HCT116 (cell line): Measurements from ENCODE around the gene CDH24. TPM values are rescaled to one million over a fixed set of nuclear protein-coding genes. Genes with fewer than 3 reads are reported as not detected.

Experiments used
- ATAC-seq: fragments of 200-7000 bp; cut with Tn5 transposase; 2 replicates; pipeline ENCODE4 v1.9.1; 2020; ENCODE audit warnings: mild to moderate bottlenecking, moderate library complexity
- BruUV-seq: library from RNA; stranded (reverse); fragments of 400-500 nt; replicated peaks from 2 replicates; lab custom pipeline; 2021; lab: Mats Ljungman, UMichigan
- CTCF ChIA-PET: fragments of 300-600 bp; sonication (Branson Sonifier 250); formaldehyde crosslinking; loops from one replicate; lab custom pipeline; 2021; ENCODE audit warnings: antibody characterized with exemption; lab: Charles Lee
- POLR2A ChIA-PET: fragments of 300-600, 350-600 bp; sonication (Branson Sonifier 250); formaldehyde crosslinking; loops from one replicate; lab custom pipeline; 2021; ENCODE audit warnings: antibody characterized with exemption; lab: Charles Lee
- RAD21 ChIA-PET, 2 experiments: fragments of 300-600 bp; sonication (Branson Sonifier 250); formaldehyde crosslinking; loops; one replicate each; lab custom pipeline; 2023; ENCODE audit warnings: low total read pairs in 2 of 2; ENCODE audit not compliant: uncharacterized antibody in 2 of 2, unreplicated experiment in 2 of 2, low non-redundant PET in 1 of 2; lab: Charles Lee
- DNase-seq: peaks from one replicate; pipeline ENCODE4 v3.0.0-alpha.2; 2010; ENCODE audit warnings: low read depth, low spot score
- H2AFZ ChIP-seq: fragments of 200-600 bp; shearing (Covaris generic), sonication (generic); 2 replicates; pipeline ENCODE4 v1.6.1; 2017; ENCODE audit warnings: low read depth, mixed run types, mixed read lengths, antibody characterized with exemption, low read length; ENCODE audit not compliant: poor library complexity, severe bottlenecking
- H3K27ac ChIP-seq: 2 replicates; pipeline ENCODE4 v1.5.1; 2012; ENCODE audit warnings: low read depth, low read length
- H3K27me3 ChIP-seq: fragments of 200-600 bp; sonication (generic); 2 replicates; pipeline ENCODE4 v1.6.1; 2016; ENCODE audit warnings: mixed run types, low read length, mixed read lengths; ENCODE audit not compliant: insufficient read depth
- H3K36me3 ChIP-seq, 2 experiments: fragments of 200-500 bp in 1 of 2; fragments of 200-600 bp in 1 of 2; sonication (Bioruptor generic) in 1 of 2; sonication (generic) in 1 of 2; 2 replicates each; pipeline versions ENCODE4 v1.5.1 to v1.6.1; 2014 to 2016; ENCODE audit warnings: low read length in 2 of 2, inconsistent platforms in 1 of 2, mixed read lengths in 1 of 2, mixed run types in 1 of 2; ENCODE audit not compliant: insufficient read depth in 2 of 2, control insufficient read depth in 1 of 2
- H3K4me1 ChIP-seq, 2 experiments: fragments of 200-600 bp in 1 of 2; sonication (generic) in 1 of 2; 2 replicates each; pipeline versions ENCODE4 v1.5.1 to v1.6.1; 2012 to 2017; ENCODE audit warnings: low read length in 2 of 2, inconsistent platforms in 1 of 2, mild to moderate bottlenecking in 1 of 2, mixed read lengths in 1 of 2, mixed run types in 1 of 2, moderate library complexity in 1 of 2; ENCODE audit not compliant: insufficient read depth in 2 of 2, control insufficient read depth in 1 of 2
- H3K4me2 ChIP-seq: fragments of 200-600 bp; sonication (generic); 2 replicates; pipeline ENCODE4 v1.6.1; 2017; ENCODE audit warnings: mixed run types, low read length, mixed read lengths
- H3K4me3 ChIP-seq, 2 experiments: fragments of 200-600 bp in 1 of 2; sonication (generic) in 1 of 2; replicated peaks in 1 of 2; 2 replicates each; pipeline ENCODE4 v1.5.1; 2011 to 2016; ENCODE audit warnings: low read length in 2 of 2, control low read depth in 1 of 2, low read depth in 1 of 2, mild to moderate bottlenecking in 1 of 2, mixed read lengths in 1 of 2, mixed run types in 1 of 2
- H3K79me2 ChIP-seq: fragments of 200-600 bp; sonication (generic); 2 replicates; pipeline ENCODE4 v1.6.1; 2017; ENCODE audit warnings: mild to moderate bottlenecking, mixed run types, low read length, moderate library complexity, mixed read lengths; ENCODE audit not compliant: insufficient read depth
- H3K9ac ChIP-seq: fragments of 200-600 bp; sonication (generic); 2 replicates; pipeline ENCODE4 v1.6.1; 2016; ENCODE audit warnings: low read length, mixed read lengths
- H3K9me2 ChIP-seq: fragments of 200-600 bp; sonication (generic), shearing (Covaris generic); 2 replicates; pipeline ENCODE4 v1.6.1; 2017; ENCODE audit warnings: mixed run types, mild to moderate bottlenecking, moderate library complexity; ENCODE audit not compliant: insufficient read depth
- H3K9me3 ChIP-seq, 2 experiments: fragments of 200-500 bp in 1 of 2; fragments of 200-600 bp in 1 of 2; sonication (Bioruptor generic) in 1 of 2; sonication (generic) in 1 of 2; 2 replicates each; pipeline ENCODE4 v1.6.1; 2014 to 2017; ENCODE audit warnings: low read length in 2 of 2, mixed read lengths in 2 of 2, inconsistent platforms in 1 of 2, low read depth in 1 of 2, mild to moderate bottlenecking in 1 of 2, mixed run types in 1 of 2, moderate library complexity in 1 of 2; ENCODE audit not compliant: control insufficient read depth in 1 of 2, insufficient read depth in 1 of 2
- H4K20me1 ChIP-seq: fragments of 200-600 bp; sonication (generic), shearing (Covaris generic); 2 replicates; pipeline ENCODE4 v1.6.1; 2017; ENCODE audit warnings: mixed run types, mild to moderate bottlenecking, moderate library complexity; ENCODE audit not compliant: insufficient read depth
- CBX3 ChIP-seq: IDR thresholded peaks from 2 replicates; pipeline ENCODE4 v1.6.1; 2012; ENCODE audit warnings: low read depth
- CEBPB ChIP-seq: IDR thresholded peaks from 2 replicates; pipeline ENCODE4 v1.6.1; 2012; ENCODE audit warnings: low read depth
- EZH2 ChIP-seq: fragments of 200-600 bp; sonication (generic); IDR thresholded peaks from 2 replicates; pipeline ENCODE4 v1.6.1; 2017; ENCODE audit warnings: antibody characterized with exemption, mixed run types
- JUND ChIP-seq: IDR thresholded peaks from 2 replicates; pipeline ENCODE4 v1.6.1; 2012
- POLR2A ChIP-seq: IDR thresholded peaks from 2 replicates; pipeline ENCODE4 v1.7.0; 2011; ENCODE audit warnings: borderline replicate concordance; ENCODE audit not compliant: insufficient read depth, insufficient read length; ENCODE audit errors: extremely low read depth
- SIN3A ChIP-seq: IDR thresholded peaks from 2 replicates; pipeline ENCODE4 v1.6.1; 2012; ENCODE audit warnings: low read depth
- SP1 ChIP-seq: IDR thresholded peaks from 2 replicates; pipeline ENCODE4 v1.6.1; 2012; ENCODE audit warnings: low read depth
- SRF ChIP-seq: IDR thresholded peaks from 2 replicates; pipeline ENCODE4 v1.6.1; 2012; ENCODE audit warnings: low read depth
- YY1 ChIP-seq: IDR thresholded peaks from 2 replicates; pipeline ENCODE4 v1.6.1; 2011; ENCODE audit warnings: low read length, low read depth, moderate library complexity, mild to moderate bottlenecking; ENCODE audit not compliant: insufficient replicate concordance; ENCODE audit errors: extremely low read depth
- ZNF274 ChIP-seq: fragments of 200-500 bp; sonication (Bioruptor generic); IDR thresholded peaks from 2 replicates; pipeline ENCODE4 v1.6.1; 2014; ENCODE audit warnings: mild to moderate bottlenecking, low read depth, low read length, inconsistent platforms
- intact Hi-C: fragments of 100-400 bp; cut with micrococcal nuclease; formaldehyde crosslinking; loops from 2 replicates; pipeline ENCODE4 v1.10.0; 2022
- total RNA-seq: library from RNA; stranded (reverse); gene quantifications from one replicate; pipeline ENCODE4 v1.2.1, GENCODE V29; 2021; ENCODE audit not compliant: unreplicated experiment
- TF ChIP-seq, protein P1 (sequence below), 3 experiments: fragments of 200-600 bp in 1 of 3; sonication (generic) in 1 of 3; IDR thresholded peaks in 2 of 3; conservative IDR thresholded peaks in 1 of 3; 2 replicates each; pipeline ENCODE4 v1.5.1; 2012 to 2017; ENCODE audit warnings: low read depth in 2 of 3, low read length in 2 of 3, antibody characterized with exemption in 1 of 3, borderline replicate concordance in 1 of 3, control low read depth in 1 of 3, mild to moderate bottlenecking in 1 of 3, mixed read lengths in 1 of 3, mixed run types in 1 of 3, moderate library complexity in 1 of 3; ENCODE audit not compliant: insufficient read depth in 1 of 3

CDH24 gene
- total RNA-seq, 1 experiment from 2014 or later = 19.3 TPM

DNA sequence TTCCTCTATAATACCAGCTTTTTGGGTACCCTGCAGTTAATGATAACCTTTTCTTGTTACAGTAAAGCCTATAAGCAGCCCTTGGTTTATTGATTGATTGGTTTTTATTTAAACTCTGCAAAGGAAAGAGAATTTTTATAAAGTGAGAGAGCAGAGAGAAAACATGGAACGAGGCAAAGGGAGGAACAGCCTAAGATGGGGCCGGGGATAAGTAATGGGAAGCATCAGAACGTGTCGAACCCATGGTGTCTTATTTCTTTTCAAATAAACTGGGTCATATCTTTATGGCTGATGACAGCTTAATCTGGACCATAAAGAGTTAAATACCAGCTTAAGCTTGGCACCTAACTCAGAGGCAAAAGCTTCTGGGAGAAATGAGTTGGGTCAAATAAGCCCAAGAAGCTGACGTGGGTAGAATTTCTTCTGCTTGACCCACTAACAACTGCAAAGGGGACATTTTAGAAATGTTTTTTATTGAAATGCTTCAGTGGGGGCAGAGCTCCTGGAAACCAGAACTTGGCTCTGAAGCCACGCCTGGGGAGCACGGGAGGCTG, 35.4 kb downstream of the CDH24 start:
- Histone ChIP-seq H3K9ac (no peak overlapping the region), H3K79me2 (no peaks in the 10 kb centered on the region), H3K9me3 (no peaks in the 10 kb centered on the region), H3K36me3 (peaks cover 0 to 12% of the 10 kb centered on the region in 2 experiments; a peak in 2 of 4 replicates), H3K27me3 (no peaks in the 10 kb centered on the region), H3K4me2 (no peak overlapping the region), H2AFZ (no peak overlapping the region), H3K4me1 (peaks cover 6 to 16% of the 10 kb centered on the region in 2 experiments; a peak in 3 of 4 replicates), H3K4me3 (no peak overlapping the region), H4K20me1 (no peaks in the 10 kb centered on the region), H3K9me2 (no peaks in the 10 kb centered on the region), H3K27ac (no peak overlapping the region)
- ChIA-PET RAD21 (no interaction called here), POLR2A (no interaction called here), CTCF (interaction anchor here (1.0 kb wide), 1 partner anchor 36 kb away, joined by 3 read pairs; no protein-coding TSS in a partner anchor)
- no TSS peak for BruUV-seq
- TF ChIP-seq CBX3 = no peak
- no peak for TF ChIP-seq CEBPB
- no peak for TF ChIP-seq SP1
- no peak for TF ChIP-seq POLR2A
- no peak for TF ChIP-seq SIN3A
- TF ChIP-seq SRF = no peak
- TF ChIP-seq EZH2 = no peak
- TF ChIP-seq, protein P1, sequence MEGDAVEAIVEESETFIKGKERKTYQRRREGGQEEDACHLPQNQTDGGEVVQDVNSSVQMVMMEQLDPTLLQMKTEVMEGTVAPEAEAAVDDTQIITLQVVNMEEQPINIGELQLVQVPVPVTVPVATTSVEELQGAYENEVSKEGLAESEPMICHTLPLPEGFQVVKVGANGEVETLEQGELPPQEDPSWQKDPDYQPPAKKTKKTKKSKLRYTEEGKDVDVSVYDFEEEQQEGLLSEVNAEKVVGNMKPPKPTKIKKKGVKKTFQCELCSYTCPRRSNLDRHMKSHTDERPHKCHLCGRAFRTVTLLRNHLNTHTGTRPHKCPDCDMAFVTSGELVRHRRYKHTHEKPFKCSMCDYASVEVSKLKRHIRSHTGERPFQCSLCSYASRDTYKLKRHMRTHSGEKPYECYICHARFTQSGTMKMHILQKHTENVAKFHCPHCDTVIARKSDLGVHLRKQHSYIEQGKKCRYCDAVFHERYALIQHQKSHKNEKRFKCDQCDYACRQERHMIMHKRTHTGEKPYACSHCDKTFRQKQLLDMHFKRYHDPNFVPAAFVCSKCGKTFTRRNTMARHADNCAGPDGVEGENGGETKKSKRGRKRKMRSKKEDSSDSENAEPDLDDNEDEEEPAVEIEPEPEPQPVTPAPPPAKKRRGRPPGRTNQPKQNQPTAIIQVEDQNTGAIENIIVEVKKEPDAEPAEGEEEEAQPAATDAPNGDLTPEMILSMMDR (IDR thresholded peaks at IDR 0.05 in 2 of 3, conservative IDR thresholded peaks at IDR 0.05 in 1 of 3; ENCODE audit: borderline replicate concordance in 1 of 3, insufficient read depth in 1 of 3, low read depth in 2 of 3, low read length in 2 of 3) = no peak
- TF ChIP-seq ZNF274 = no peak
- TF ChIP-seq JUND = no peak
- TF ChIP-seq YY1 = no peak
- ATAC-seq (no peak), DNase-seq (no peak)
- intact Hi-C loops = no loop called here
